ENCODE results near the gene ZYX. TPM values are rescaled to one million over a fixed set of nuclear protein-coding genes. Genes with fewer than 3 reads are reported as not detected.
A peak's percentile ranks its signal among the peaks of the same experiment; 100 is the strongest.
"Not testable (repeated sequence)": the region's sequence is repeated elsewhere in the genome, so short reads cannot be mapped to it uniquely, and the experiment has no call there.

ZYX gene
- total RNA-seq, 1 experiment from 2014 or later = 97.1 TPM

DNA sequence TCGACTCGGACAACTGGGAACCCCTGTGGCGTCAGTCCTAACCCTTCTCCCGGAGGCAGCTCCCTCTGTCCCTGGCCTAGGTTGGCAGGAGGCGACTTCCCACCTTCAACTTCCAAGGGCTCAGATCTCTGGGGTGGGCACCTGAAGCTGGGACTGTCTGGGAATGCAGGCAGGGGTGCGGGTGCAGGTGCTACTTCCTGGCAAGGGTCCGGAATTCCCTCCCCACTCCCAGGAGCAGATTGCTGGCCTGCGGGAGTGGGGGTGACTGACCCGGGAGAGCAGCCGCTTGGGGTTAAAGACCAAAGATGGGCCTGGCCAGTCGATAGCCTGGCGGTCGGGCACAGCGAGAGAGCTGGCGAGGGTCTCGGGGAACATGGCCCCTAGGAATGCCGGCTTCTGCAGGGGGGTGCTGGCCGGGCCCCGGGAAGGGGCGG lies 27.1 kb downstream of the ZYX start:
- Histone ChIP-seq H3K27me3 (ENCODE audit: control insufficient read depth, insufficient read depth, low read length) (no peaks in the 10 kb centered on the region), H3K4me3 (ENCODE audit: insufficient read depth, low read depth, low read length) (peak overlapping the region; percentile 82), H3K36me3 (replicated peaks; ENCODE audit: control insufficient read depth, insufficient read depth, low read length) (peaks cover 7% of the 10 kb centered on the region)
- no peak for DNase-seq

DNA sequence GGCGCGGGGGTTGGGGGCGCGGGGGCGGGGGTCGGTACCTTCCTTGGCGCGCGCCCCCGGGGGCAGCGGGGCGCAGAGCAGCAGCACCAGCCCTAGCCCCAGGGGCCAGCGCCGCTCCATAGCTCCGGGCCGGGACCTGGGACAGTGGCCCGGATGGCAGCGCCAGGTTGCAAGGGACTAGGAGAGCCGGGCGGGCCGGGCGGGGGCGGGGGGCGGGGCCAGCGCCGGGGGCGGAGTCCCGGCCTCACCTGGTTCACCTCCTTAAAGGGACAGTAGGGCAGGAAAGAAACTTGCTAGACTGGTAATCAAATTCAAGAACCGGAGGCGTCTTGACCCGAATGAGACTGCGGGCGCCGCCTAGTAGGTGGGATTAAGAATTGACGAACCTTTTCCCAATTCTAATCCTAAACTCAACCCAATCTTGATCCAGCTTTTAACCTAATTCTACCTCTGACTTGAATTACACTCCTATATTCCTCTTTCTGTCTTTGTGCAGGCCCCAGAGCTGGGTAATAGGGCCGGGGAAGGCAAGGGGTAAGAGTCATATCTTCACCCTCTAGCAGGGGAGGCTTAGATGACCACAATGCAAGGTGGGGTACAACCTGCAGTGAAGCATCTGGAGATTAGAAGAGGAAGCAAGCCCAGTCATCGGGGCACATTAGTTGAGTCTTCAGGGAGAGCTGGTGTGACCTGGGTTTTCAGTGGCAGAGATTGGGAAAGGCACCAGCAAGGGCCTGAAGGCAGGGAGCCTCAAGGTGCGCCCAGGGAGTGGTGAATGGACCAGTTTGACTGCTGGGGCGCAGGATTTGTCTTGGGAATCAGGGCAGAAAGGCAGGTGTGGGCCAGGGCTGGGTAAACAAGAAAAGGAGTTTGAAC lies 27.8 kb downstream of the ZYX start, which contains the start of gene EPHA1:
Gene EPHA1 (minus strand): TSS at position 171 of the 876 bp plus-strand sequence. CDS start 51 bp downstream, at position 120.
- Histone ChIP-seq H3K27me3 (ENCODE audit: control insufficient read depth, insufficient read depth, low read length) (no peaks in the 10 kb centered on the region), H3K36me3 (replicated peaks; ENCODE audit: control insufficient read depth, insufficient read depth, low read length) (peaks cover 7% of the 10 kb centered on the region), H3K4me3 (ENCODE audit: insufficient read depth, low read depth, low read length) (peak within 1 kb of the TSS; percentile 82)
- DNase-seq = peak; percentile 98

DNA sequence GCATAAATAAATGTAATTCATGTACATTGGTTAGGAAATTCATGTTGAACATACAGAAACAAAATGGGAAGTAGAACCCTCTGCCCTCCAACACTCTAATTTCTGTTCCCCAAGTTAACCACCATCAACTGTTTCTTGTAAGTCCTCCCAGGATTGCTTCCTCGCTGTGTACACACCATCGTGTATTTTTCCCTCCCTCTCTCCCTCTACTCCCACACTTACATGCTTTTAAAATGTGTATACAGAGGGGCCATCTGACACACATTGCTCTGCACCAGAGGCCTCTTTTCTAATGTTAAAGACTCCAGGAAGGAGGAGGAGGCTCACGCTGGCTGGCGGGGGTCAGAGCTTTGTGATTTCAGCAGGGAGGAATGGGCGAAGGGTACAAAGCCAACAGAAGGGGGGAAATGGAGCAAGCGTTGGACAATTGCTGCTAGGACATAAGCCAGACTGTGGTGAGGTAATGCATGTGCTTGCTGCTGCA lies 29.4 kb downstream of the ZYX start:
- no peak overlapping the region for H3K4me3 ChIP-seq (ENCODE audit: insufficient read depth, low read depth, low read length)
- DNase-seq = peak; percentile 65
- peaks cover 1% of the 10 kb centered on the region for H3K36me3 ChIP-seq (replicated peaks; ENCODE audit: control insufficient read depth, insufficient read depth, low read length)
- H3K27me3 ChIP-seq (ENCODE audit: control insufficient read depth, insufficient read depth, low read length) = no peaks in the 10 kb centered on the region

DNA sequence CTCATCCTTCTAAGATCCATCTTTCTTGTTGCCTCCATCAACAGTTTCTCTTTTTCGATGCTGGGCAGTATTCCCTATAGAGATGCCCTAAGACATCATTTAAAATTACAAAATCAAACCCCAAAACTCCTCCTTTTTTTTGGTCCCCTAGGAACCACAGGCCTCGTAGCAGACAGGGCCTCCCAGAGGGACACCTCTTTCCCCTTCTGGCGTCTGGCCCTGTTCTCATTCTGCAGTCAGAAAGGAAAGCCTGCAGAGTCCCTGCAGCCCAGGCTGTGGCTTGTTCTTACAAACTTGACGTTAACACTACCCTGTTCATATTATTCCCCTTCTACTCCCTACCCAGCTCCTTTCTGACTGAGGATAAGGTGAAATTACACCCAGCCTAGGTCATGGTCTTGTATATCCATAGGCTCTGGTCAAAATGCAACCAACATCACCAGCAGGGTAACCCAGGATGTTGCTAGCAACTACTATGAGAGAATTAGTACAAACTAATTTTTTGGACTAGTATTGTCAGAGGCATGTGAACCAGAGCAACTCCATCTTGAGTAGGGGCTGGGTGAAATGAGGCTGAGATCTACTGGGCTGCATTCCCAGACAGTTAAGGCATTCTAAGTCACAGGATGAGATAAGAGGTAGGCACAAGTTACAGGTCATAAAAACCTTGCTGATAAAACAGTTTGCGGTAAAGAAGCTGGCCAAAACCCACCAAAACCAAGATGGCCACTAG lies 31.0 kb downstream of the ZYX start:
- H3K4me3 ChIP-seq (ENCODE audit: insufficient read depth, low read depth, low read length) = no peak overlapping the region

DNA sequence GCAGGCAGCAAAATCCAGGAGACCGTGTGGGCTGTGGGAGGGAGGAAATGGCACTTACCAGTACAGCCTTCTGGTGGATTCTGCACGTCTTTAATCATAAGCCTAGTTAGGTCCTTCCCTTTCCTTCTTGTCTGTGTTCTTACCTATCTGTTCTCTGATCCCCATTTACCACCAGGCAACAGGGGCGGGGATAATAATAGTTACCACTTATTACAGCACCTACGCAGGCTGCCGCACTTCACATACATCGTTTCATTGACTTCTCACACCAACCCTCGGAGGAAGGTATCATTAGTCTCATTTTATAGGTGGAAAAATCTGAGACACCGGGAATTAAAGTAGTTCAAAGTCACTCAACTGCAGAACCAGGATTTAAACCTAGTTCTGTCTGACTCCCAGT lies 32.0 kb downstream of the ZYX start:
- Histone ChIP-seq H3K4me3 (ENCODE audit: insufficient read depth, low read depth, low read length) (no peak overlapping the region), H3K27me3 (ENCODE audit: control insufficient read depth, insufficient read depth, low read length) (no peaks in the 10 kb centered on the region), H3K36me3 (replicated peaks; ENCODE audit: control insufficient read depth, insufficient read depth, low read length) (no peaks in the 10 kb centered on the region)
- no peak for DNase-seq

More for the DNA sequence above, 31.0 kb downstream of the ZYX start:
- Histone ChIP-seq H3K36me3 (replicated peaks; ENCODE audit: control insufficient read depth, insufficient read depth, low read length) (no peaks in the 10 kb centered on the region), H3K27me3 (ENCODE audit: control insufficient read depth, insufficient read depth, low read length) (no peaks in the 10 kb centered on the region)
- DNase-seq = no peak

DNA sequence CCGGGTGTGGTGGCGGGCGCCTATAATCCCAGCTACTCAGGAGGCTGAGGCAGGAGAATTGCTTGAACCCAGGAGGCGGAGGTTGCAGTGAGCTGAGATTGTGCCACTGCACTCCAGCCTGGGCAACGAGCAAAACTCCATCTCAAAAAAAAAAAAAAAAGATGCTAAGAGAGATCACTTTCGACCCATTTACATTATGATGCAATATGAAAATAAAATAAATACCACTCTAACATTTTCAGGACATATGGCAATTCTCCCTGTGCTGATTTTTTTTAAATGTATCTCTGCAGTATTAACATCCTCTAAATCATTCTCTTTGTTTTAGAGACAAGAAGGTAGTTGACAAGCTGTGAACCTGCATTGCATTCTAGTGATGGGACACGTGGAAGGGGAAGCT lies 34.1 kb downstream of the ZYX start:
- not testable (repeated sequence) for H3K4me3 ChIP-seq (ENCODE audit: insufficient read depth, low read depth, low read length)

DNA sequence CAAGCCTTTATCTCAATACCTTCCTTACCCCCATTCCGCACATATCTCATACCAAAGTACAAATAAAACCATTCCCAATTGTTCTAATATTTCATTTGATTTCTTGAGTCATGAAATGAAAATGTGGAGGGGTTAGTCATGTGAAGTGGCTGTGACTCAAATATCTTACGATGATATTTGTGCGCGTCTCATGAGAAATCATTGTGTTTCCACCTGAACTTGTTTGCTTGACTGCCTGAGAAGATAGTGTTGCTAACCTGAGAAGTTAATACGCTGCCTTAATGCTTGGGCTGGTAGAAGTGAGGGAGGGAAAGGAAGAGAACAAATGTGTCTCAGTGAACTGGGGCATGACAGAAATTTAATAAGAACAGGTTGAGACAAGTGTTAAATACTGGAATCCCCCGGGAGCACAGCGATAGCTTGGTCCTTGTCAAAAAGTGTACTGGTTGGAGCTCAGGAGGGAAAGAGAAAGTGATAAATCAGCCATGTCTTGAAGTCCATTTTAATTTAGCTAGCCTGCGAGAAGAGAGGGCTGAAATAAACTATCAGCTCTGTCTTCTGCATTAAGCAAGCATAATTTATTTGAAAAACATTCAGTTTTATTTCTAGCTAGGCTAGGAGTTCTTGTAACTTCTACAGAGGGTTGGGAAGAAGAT lies 34.7 kb downstream of the ZYX start:
- Histone ChIP-seq H3K4me3 (ENCODE audit: insufficient read depth, low read depth, low read length) (no peak overlapping the region), H3K27me3 (ENCODE audit: control insufficient read depth, insufficient read depth, low read length) (no peaks in the 10 kb centered on the region), H3K36me3 (replicated peaks; ENCODE audit: control insufficient read depth, insufficient read depth, low read length) (peaks cover 2% of the 10 kb centered on the region)
- DNase-seq = no peak

More for the DNA sequence above, 34.1 kb downstream of the ZYX start:
- not testable (repeated sequence) for H3K36me3 ChIP-seq (replicated peaks; ENCODE audit: control insufficient read depth, insufficient read depth, low read length); DNase-seq; H3K27me3 ChIP-seq (ENCODE audit: control insufficient read depth, insufficient read depth, low read length)

DNA sequence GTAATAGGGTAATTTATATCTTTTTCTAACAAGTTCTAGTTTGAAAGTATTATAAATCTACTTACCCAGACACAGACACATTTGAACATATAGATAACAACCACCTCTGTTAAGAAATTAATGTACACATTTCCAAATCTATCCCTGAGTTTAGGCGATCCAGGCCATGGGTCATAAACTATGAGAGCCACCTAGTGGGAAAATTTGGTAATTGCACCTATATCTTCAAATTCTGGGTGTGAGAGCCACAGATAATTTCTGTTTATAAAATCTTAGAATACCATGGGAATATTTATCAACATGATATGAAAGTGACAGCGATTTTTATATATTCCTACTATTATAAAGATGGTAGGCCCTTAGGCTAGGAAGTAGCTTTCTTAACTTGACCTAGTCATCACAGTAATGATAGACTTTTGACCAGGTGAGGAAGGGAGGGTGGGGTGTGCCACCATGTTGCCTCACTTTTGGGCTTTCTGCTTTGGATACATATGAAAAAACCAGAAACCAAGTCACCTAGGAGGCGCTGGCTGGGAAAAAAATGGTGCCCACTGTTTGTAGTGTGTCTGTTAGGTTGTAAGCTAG lies 35.5 kb downstream of the ZYX start:
- Histone ChIP-seq H3K4me3 (ENCODE audit: insufficient read depth, low read depth, low read length) (no peak overlapping the region), H3K36me3 (replicated peaks; ENCODE audit: control insufficient read depth, insufficient read depth, low read length) (peaks cover 2% of the 10 kb centered on the region), H3K27me3 (ENCODE audit: control insufficient read depth, insufficient read depth, low read length) (no peaks in the 10 kb centered on the region)
- DNase-seq = peak; percentile 70

DNA sequence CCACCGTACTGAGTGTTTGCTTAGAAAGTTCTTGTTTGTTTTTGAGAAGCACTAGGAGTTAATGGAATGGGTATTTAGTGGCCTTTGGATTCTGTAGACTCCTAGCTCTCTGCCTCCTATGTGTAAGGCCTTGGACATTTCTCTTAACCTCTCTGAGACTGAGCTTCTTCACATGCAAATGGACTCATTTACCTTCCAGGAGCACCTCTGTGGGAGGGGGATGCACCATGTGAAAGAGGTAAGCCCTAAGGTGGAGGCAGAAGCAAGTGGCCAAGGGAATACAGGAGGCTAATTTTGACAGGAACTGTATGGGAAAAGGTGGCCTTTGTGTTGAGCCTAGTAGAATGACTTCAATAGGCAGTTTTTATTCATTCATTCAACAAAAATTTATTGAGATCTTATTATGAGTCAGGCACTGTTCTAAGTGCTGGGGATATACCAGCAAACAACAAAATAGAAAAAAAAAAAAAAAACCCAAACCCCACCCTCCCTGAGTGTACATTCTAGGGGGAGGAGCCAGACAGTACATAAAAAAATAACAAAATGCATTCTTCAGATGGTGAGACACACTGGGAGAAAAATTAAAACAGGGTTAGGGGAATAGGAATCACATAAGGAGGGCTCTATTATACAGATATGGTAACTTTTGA lies 36.7 kb downstream of the ZYX start:
- no peak overlapping the region for H3K4me3 ChIP-seq (ENCODE audit: insufficient read depth, low read depth, low read length)
- H3K36me3 ChIP-seq (replicated peaks; ENCODE audit: control insufficient read depth, insufficient read depth, low read length) = peaks cover 2% of the 10 kb centered on the region
- peak; percentile 52 for DNase-seq
- no peaks in the 10 kb centered on the region for H3K27me3 ChIP-seq (ENCODE audit: control insufficient read depth, insufficient read depth, low read length)

DNA sequence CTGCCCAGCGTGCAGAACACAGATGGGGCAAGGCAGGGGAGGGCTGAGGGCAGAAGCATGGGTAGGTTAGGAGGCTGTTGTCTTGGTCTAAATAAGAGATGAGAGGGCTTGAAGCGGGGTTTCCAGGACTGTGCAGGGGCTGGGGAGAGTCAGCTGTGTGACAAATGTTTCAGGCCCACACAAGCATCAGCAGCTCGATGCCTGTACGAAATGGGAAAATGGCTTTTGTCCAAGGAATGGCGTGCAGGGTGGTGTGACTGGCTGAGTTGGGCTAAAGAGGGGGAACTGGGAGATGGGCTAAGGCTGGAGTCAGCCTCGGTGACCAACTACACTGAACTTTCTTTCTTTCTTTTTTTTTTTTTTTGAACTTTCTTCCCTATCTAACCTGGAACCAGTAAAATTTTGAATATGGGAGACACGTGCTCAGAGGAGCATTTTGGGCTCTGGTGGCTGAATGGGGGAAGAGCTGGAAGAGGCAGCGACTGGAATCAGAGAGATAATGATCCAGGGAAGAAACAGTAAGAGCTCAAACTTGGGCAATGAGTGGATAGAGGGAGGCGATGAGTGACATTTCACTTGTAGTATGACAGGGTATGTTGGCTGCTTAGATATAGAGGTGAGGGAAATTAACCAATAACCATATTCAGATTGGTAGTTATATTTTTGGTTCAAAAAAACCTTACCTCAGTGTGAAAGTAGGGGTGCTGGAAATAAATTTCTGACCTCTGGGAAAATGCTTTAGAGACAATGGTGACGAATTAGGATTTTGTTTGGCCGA lies 37.7 kb downstream of the ZYX start:
- peaks cover 2% of the 10 kb centered on the region for H3K36me3 ChIP-seq (replicated peaks; ENCODE audit: control insufficient read depth, insufficient read depth, low read length)
- no peak overlapping the region for H3K4me3 ChIP-seq (ENCODE audit: insufficient read depth, low read depth, low read length)
- H3K27me3 ChIP-seq (ENCODE audit: control insufficient read depth, insufficient read depth, low read length) = no peaks in the 10 kb centered on the region
- no peak for DNase-seq

DNA sequence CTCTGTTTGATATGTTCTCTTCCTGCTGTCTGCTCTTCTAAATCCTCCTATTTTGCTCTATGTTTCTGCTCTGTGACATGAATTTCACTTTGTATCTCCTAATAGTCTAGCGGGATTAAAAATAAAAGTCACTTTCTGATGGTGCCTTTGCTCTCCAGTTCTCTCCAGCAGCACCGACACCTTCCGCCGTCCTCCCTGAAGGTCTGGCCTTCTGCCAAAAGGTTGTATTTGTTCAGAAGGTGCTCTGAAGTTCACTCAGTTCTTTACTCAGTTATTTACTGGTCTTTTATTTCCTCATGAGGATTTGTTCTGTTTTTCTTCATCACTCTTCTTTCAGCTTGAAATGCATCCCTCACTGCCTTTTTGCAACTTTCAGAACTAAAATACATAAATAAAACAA lies 38.7 kb downstream of the ZYX start:
- Histone ChIP-seq H3K36me3 (replicated peaks; ENCODE audit: control insufficient read depth, insufficient read depth, low read length) (peaks cover 2% of the 10 kb centered on the region), H3K27me3 (ENCODE audit: control insufficient read depth, insufficient read depth, low read length) (no peaks in the 10 kb centered on the region), H3K4me3 (ENCODE audit: insufficient read depth, low read depth, low read length) (no peak overlapping the region)
- no peak for DNase-seq

DNA sequence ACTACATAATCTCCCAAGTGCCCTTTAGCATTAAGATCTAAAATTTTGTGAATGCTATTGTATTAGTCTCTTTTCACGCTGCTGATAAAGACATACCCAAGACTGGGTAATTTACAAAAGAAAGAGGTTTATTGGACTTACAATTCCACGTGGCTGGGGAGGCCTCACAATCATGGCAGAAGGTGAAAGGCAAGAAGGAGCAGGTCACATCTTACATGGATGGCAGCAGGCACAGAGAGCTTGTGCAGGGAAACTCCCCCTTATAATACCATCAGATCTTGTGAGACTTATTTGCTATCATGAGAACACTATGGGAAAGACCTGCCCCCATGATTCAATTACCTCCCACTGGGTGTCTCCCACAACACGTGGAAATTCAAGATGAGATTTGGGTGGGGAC lies 39.5 kb downstream of the ZYX start:
- not testable (repeated sequence) for H3K27me3 ChIP-seq (ENCODE audit: control insufficient read depth, insufficient read depth, low read length); H3K4me3 ChIP-seq (ENCODE audit: insufficient read depth, low read depth, low read length); DNase-seq; H3K36me3 ChIP-seq (replicated peaks; ENCODE audit: control insufficient read depth, insufficient read depth, low read length)

DNA sequence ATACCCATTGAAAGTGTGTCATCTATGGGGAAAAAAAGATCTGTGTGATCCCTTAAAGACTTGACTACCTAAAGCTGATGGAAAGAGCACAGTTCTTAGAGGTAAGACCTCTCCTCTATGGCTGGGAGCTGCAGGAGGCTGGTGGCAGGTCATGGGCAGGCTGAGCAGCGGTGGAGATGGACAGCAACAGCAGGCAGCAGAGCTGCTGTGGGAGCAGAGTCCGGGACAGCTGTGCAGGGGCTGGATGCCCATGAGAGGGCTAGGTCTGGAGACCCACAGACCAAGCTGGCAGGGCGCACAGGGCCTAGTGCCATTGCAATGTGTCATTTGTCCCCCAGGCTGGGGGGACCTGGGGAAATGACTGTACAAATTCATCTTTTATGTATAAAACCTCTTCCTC lies 40.9 kb downstream of the ZYX start:
- peaks cover 2% of the 10 kb centered on the region for H3K36me3 ChIP-seq (replicated peaks; ENCODE audit: control insufficient read depth, insufficient read depth, low read length)
- DNase-seq = no peak
- H3K27me3 ChIP-seq (ENCODE audit: control insufficient read depth, insufficient read depth, low read length) = no peaks in the 10 kb centered on the region
- H3K4me3 ChIP-seq (ENCODE audit: insufficient read depth, low read depth, low read length) = no peak overlapping the region

Measured in H7 (cell line).